Hematopoietic multipotent progenitor cell treated with erythropoietin and hydrocortisone succinate and interleukin-3 and kit ligand, for 6 days (in vitro differentiated cells): Measurements from ENCODE around the gene HBA1.
A peak's percentile ranks its signal among the peaks of the same experiment; 100 is the strongest.
"Not testable (repeated sequence)": the region's sequence is repeated elsewhere in the genome, so short reads cannot be mapped to it uniquely, and the experiment has no call there.

Experiments used
- DNase-seq: peaks from one replicate; pipeline ENCODE4 v3.0.0-alpha.2; 2015

HBA1 gene

GRCh38 chr16:176477-177382 lies at the start of gene HBA1:
Gene HBA1 (plus strand): TSS chr16:176680. CDS start chr16:176717, 37 bp downstream.
- not testable (repeated sequence) for DNase-seq

- DNase-seq, result no peak
Measured at GRCh38 chr16:129075-129474, 47.4 kb upstream of the HBA1 start.

GRCh38 chr16:130533-131173 lies 45.8 kb upstream of the HBA1 start:
- no peak for DNase-seq

- no peak for DNase-seq
Measured at GRCh38 chr16:132120-132519, 44.4 kb upstream of the HBA1 start.

- DNase-seq, result peak; percentile 63
Measured at GRCh38 chr16:133716-134115, 42.8 kb upstream of the HBA1 start.

- DNase-seq, result peak; percentile 46
Measured at GRCh38 chr16:138049-138417, 38.4 kb upstream of the HBA1 start.

- DNase-seq, result no peak
Measured at GRCh38 chr16:140175-140857, 36.2 kb upstream of the HBA1 start.

- DNase-seq, result peak; percentile 39
Measured at GRCh38 chr16:142405-142967, 34.0 kb upstream of the HBA1 start.

GRCh38 chr16:143047-143446 lies 33.4 kb upstream of the HBA1 start:
- peak; percentile 88 for DNase-seq

GRCh38 chr16:143456-143855 lies 33.0 kb upstream of the HBA1 start:
- no peak for DNase-seq

GRCh38 chr16:144797-145252 lies 31.7 kb upstream of the HBA1 start:
- peak; percentile 42 for DNase-seq

GRCh38 chr16:146646-147045 lies 29.8 kb upstream of the HBA1 start:
- DNase-seq, result no peak

GRCh38 chr16:149024-149660 lies 27.3 kb upstream of the HBA1 start:
- DNase-seq, result no peak

- DNase-seq, result peak; percentile 38
Measured at GRCh38 chr16:152141-153128, 24.0 kb upstream of the HBA1 start, which contains the start of gene HBZ. Gene HBZ (plus strand): TSS chr16:152644. CDS start chr16:152910, 266 bp downstream.

- not testable (repeated sequence) for DNase-seq
Measured at GRCh38 chr16:153129-153521, 23.4 kb upstream of the HBA1 start.

GRCh38 chr16:153550-154216 lies 22.8 kb upstream of the HBA1 start:
- not testable (repeated sequence) for DNase-seq

- peak; percentile 57 for DNase-seq
Measured at GRCh38 chr16:154217-155030, 22.1 kb upstream of the HBA1 start.

- DNase-seq, result no peak
Measured at GRCh38 chr16:155031-155398, 21.5 kb upstream of the HBA1 start.

GRCh38 chr16:159136-159849 lies 17.2 kb upstream of the HBA1 start:
- no peak for DNase-seq
